ENCODE results near the gene SPAAR.
"Not testable (repeated sequence)": the region's sequence is repeated elsewhere in the genome, so short reads cannot be mapped to it uniquely, and the experiment has no call there.

Gene SPAAR

GRCh38 chr9:35899021-35899420 is 10.3 kb upstream of the SPAAR start:
- H3K27ac ChIP-seq, result no peak overlapping the region
- no peak for DNase-seq (ENCODE audit: low read depth, low spot score)

GRCh38 chr9:35903049-35903448 is 6.2 kb upstream of the SPAAR start:
- no peak for DNase-seq (ENCODE audit: low read depth, low spot score)
- no peak overlapping the region for H3K27ac ChIP-seq

GRCh38 chr9:35904338-35904737 is 5.0 kb upstream of the SPAAR start:
- H3K27ac ChIP-seq, result no peak overlapping the region
- no peak for DNase-seq (ENCODE audit: low read depth, low spot score)

GRCh38 chr9:35905051-35905781 is 4.1 kb upstream of the SPAAR start:
- DNase-seq (ENCODE audit: low read depth, low spot score), result no peak
- H3K27ac ChIP-seq, result peak overlapping the region; percentile 76

- H3K27ac ChIP-seq, result peak within 1 kb of the TSS; percentile 76
- peak; percentile 65 for DNase-seq (ENCODE audit: low read depth, low spot score)
Observed at GRCh38 chr9:35905912-35906679, 3.2 kb upstream of the SPAAR start, which contains the start of gene HRCT1. TSS of gene HRCT1 (plus strand) at chr9:35906202. CDS start at chr9:35906288, 86 bp downstream.

GRCh38 chr9:35906923-35907699 is 2.2 kb upstream of the SPAAR start:
- H3K27ac ChIP-seq, result peak overlapping the region; percentile 76
- DNase-seq (ENCODE audit: low read depth, low spot score), result no peak

- DNase-seq (ENCODE audit: low read depth, low spot score), result no peak
- H3K27ac ChIP-seq, result peak overlapping the region; percentile 76
Observed at GRCh38 chr9:35907711-35908503, 1.4 kb upstream of the SPAAR start.

GRCh38 chr9:35908504-35909125 is 675 bp upstream of the SPAAR start:
- H3K27ac ChIP-seq, result peak overlapping the region; percentile 76
- no peak for DNase-seq (ENCODE audit: low read depth, low spot score)

- no peak overlapping the region for H3K27ac ChIP-seq
Observed at GRCh38 chr9:35909687-35910612, 660 bp downstream of the SPAAR start.

GRCh38 chr9:35910613-35911359 is 1.5 kb downstream of the SPAAR start:
- no peak overlapping the region for H3K27ac ChIP-seq
- DNase-seq (ENCODE audit: low read depth, low spot score), result no peak

More at GRCh38 chr9:35909687-35910612, 660 bp downstream of the SPAAR start:
- no peak for DNase-seq (ENCODE audit: low read depth, low spot score)

GRCh38 chr9:35911690-35912089 is 2.4 kb downstream of the SPAAR start:
- no peak overlapping the region for H3K27ac ChIP-seq
- no peak for DNase-seq (ENCODE audit: low read depth, low spot score)

GRCh38 chr9:35912791-35913400 is 3.6 kb downstream of the SPAAR start:
- no peak for DNase-seq (ENCODE audit: low read depth, low spot score)

GRCh38 chr9:35913429-35913828 is 4.1 kb downstream of the SPAAR start:
- DNase-seq (ENCODE audit: low read depth, low spot score); H3K27ac ChIP-seq: not testable (repeated sequence)

More at GRCh38 chr9:35912791-35913400, 3.6 kb downstream of the SPAAR start:
- no peak overlapping the region for H3K27ac ChIP-seq

- no peak for DNase-seq (ENCODE audit: low read depth, low spot score)
Observed at GRCh38 chr9:35914301-35914807, 5.1 kb downstream of the SPAAR start.

GRCh38 chr9:35915681-35916294 is 6.5 kb downstream of the SPAAR start:
- no peak overlapping the region for H3K27ac ChIP-seq
- DNase-seq (ENCODE audit: low read depth, low spot score), result no peak

More at GRCh38 chr9:35914301-35914807, 5.1 kb downstream of the SPAAR start:
- no peak overlapping the region for H3K27ac ChIP-seq

GRCh38 chr9:35917261-35917660 is 8.0 kb downstream of the SPAAR start:
- no peak overlapping the region for H3K27ac ChIP-seq
- DNase-seq (ENCODE audit: low read depth, low spot score), result no peak

- H3K27ac ChIP-seq, result no peak overlapping the region
- DNase-seq (ENCODE audit: low read depth, low spot score), result no peak
Observed at GRCh38 chr9:35918780-35919179, 9.5 kb downstream of the SPAAR start.
